ENCODE results near the gene GZMM.

Gene GZMM

GRCh38 chr19:593055-593454 lies 49.2 kb downstream of the GZMM start:
- peaks cover 73% of the 10 kb centered on the region for H3K27me3 Mint-ChIP-seq
- no peak overlapping the region for H3K4me3 Mint-ChIP-seq
- intact Hi-C loops (cut with micrococcal nuclease), result no loop called here
- no peaks in the 10 kb centered on the region for H3K9me3 Mint-ChIP-seq
- H3K36me3 Mint-ChIP-seq (ENCODE audit: low read depth), result no peaks in the 10 kb centered on the region
- peaks cover 5% of the 10 kb centered on the region for H3K4me1 Mint-ChIP-seq (ENCODE audit: low read depth)
- H3K27ac Mint-ChIP-seq, result no peak overlapping the region

- no peak overlapping the region for H3K4me3 Mint-ChIP-seq
- H3K36me3 Mint-ChIP-seq (ENCODE audit: low read depth), result no peaks in the 10 kb centered on the region
- intact Hi-C loops (cut with micrococcal nuclease), result no loop called here
- peaks cover under 1% of the 10 kb centered on the region for H3K4me1 Mint-ChIP-seq (ENCODE audit: low read depth)
- no peaks in the 10 kb centered on the region for H3K9me3 Mint-ChIP-seq
- no peak overlapping the region for H3K27ac Mint-ChIP-seq
- H3K27me3 Mint-ChIP-seq, result peaks cover 69% of the 10 kb centered on the region
These were observed 49.7 kb downstream of the GZMM start for GRCh38 chr19:593505-593904.

GRCh38 chr19:594265-594870 lies 50.5 kb downstream of the GZMM start:
- Mint-ChIP-seq H3K27me3 (peaks cover 64% of the 10 kb centered on the region), H3K36me3 (ENCODE audit: low read depth) (no peaks in the 10 kb centered on the region), H3K4me3 (no peak overlapping the region), H3K4me1 (ENCODE audit: low read depth) (no peaks in the 10 kb centered on the region), H3K27ac (no peak overlapping the region), H3K9me3 (no peaks in the 10 kb centered on the region)
- intact Hi-C loops (cut with micrococcal nuclease), result no loop called here

GRCh38 chr19:595326-596262 lies 51.7 kb downstream of the GZMM start:
- Mint-ChIP-seq H3K4me1 (ENCODE audit: low read depth) (no peaks in the 10 kb centered on the region), H3K4me3 (no peak overlapping the region), H3K9me3 (no peaks in the 10 kb centered on the region), H3K36me3 (ENCODE audit: low read depth) (no peaks in the 10 kb centered on the region), H3K27me3 (peaks cover 64% of the 10 kb centered on the region), H3K27ac (no peak overlapping the region)
- intact Hi-C loops (cut with micrococcal nuclease), result no loop called here

GRCh38 chr19:596263-596655 lies 52.4 kb downstream of the GZMM start:
- H3K4me3 Mint-ChIP-seq, result no peak overlapping the region
- intact Hi-C loops (cut with micrococcal nuclease), result no loop called here

GRCh38 chr19:597406-598315 lies 53.8 kb downstream of the GZMM start:
- no peaks in the 10 kb centered on the region for H3K36me3 Mint-ChIP-seq (ENCODE audit: low read depth)
- intact Hi-C loops (cut with micrococcal nuclease), result no loop called here
- peaks cover 6% of the 10 kb centered on the region for H3K4me1 Mint-ChIP-seq (ENCODE audit: low read depth)
- peaks cover 46% of the 10 kb centered on the region for H3K27me3 Mint-ChIP-seq
- H3K4me3 Mint-ChIP-seq, result no peak overlapping the region
- H3K27ac Mint-ChIP-seq, result no peak overlapping the region
- no peaks in the 10 kb centered on the region for H3K9me3 Mint-ChIP-seq

More at GRCh38 chr19:596263-596655, 52.4 kb downstream of the GZMM start:
- H3K4me1 Mint-ChIP-seq (ENCODE audit: low read depth), result no peaks in the 10 kb centered on the region
- no peaks in the 10 kb centered on the region for H3K36me3 Mint-ChIP-seq (ENCODE audit: low read depth)
- H3K27me3 Mint-ChIP-seq, result peaks cover 58% of the 10 kb centered on the region
- H3K9me3 Mint-ChIP-seq, result no peaks in the 10 kb centered on the region
- H3K27ac Mint-ChIP-seq, result no peak overlapping the region
